WERI-Rb-1 (cell line): ENCODE measurements around the gene CREB3L4.

Experiments used
- DNase-seq: peaks from one replicate; pipeline ENCODE4 v3.0.0-alpha.2; 2020
- H3K27ac ChIP-seq: fragments of 250-450 bp; sonication (Bioruptor Pico); 2 replicates; pipeline ENCODE4 v1.5.1; 2020; ENCODE audit warnings: mild to moderate bottlenecking, moderate library complexity
- H3K27me3 ChIP-seq: fragments of 250-450 bp; sonication (Bioruptor Pico); 2 replicates; pipeline ENCODE4 v1.5.1; 2021; ENCODE audit warnings: mild to moderate bottlenecking, low read depth, moderate library complexity; ENCODE audit not compliant: insufficient read depth, severe bottlenecking
- H3K36me3 ChIP-seq: fragments of 250-450 bp; sonication (Bioruptor Pico); 2 replicates; pipeline ENCODE4 v1.5.1; 2020; ENCODE audit warnings: mild to moderate bottlenecking, moderate library complexity
- H3K4me3 ChIP-seq: 2 replicates; pipeline ENCODE4 v1.5.1; 2011; ENCODE audit warnings: low read depth, mild to moderate bottlenecking, control low read depth, low read length
- H3K9me3 ChIP-seq: fragments of 250-450 bp; sonication (Bioruptor Pico); 2 replicates; pipeline ENCODE4 v1.5.1; 2021; ENCODE audit warnings: mild to moderate bottlenecking, moderate library complexity; ENCODE audit not compliant: severe bottlenecking
- CTCF ChIP-seq: IDR thresholded peaks from 2 replicates; pipeline ENCODE4 v1.5.1; 2011; ENCODE audit warnings: low read depth, mild to moderate bottlenecking, control low read depth, inconsistent platforms, low read length

The CREB3L4 gene

DNA sequence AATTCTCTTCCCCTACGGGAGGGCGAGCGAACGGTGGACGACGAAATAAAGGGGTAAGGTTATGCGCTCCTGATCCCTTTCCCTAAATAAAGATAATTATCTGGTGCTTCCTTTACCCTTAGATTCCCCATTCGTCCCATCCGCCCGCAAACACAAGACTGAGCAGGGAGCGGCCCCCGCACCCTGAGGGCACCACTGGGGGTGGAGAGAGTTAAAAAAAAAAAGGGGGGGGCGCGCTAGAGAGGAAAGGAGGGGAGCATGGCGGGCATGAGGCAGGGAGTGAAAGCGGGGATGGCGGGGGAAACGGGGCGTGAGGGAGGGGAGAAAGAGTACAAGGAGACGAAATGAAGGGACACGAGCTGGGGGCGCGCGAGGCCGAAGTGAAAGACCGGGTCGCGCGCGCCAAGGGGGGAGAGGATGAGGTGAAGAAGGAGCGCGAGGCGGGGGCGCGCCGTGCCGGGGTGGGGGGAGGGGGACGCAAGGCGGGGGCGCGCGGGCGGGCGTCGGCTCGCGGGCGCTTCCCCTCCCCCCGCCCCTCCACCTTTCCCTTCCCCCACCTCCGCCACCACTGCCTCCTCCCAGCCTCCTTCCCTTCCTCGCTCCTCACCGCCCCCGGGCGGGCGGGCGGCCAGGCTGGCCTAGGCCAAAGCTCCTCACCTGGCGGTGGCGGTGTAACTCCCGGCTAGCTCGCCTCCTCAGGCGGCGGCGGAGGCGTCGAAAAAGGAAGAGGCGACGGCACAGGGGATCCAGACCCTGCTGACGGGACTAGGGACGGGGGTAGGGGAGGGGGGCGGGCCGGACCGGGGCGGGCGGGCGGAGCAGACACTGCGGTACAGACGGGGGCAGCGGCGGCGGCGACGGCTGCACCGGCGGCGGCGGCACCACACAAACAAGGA lies 45.4 kb upstream of the CREB3L4 start:
- TF ChIP-seq CTCF: peak; percentile 64
- H3K27me3 ChIP-seq: no peaks in the 10 kb centered on the region

GRCh38 chr1:153922972-153923925 lies 44.5 kb upstream of the CREB3L4 start, which contains the start of gene GATAD2B:
TSS of gene GATAD2B (minus strand) at chr1:153922972. CDS start at chr1:153828347, 94,625 bp downstream.
- DNase-seq: peak; percentile 100
- TF ChIP-seq CTCF: no peak
- Histone ChIP-seq H3K9me3 (no peaks in the 10 kb centered on the region), H3K4me3 (peak within 1 kb of the TSS; percentile 88), H3K36me3 (peaks cover 38% of the 10 kb centered on the region), H3K27me3 (no peaks in the 10 kb centered on the region), H3K27ac (peak within 1 kb of the TSS; percentile 96)

More for the DNA sequence above, 45.4 kb upstream of the CREB3L4 start:
- Histone ChIP-seq H3K36me3 (peaks cover 47% of the 10 kb centered on the region), H3K4me3 (peak overlapping the region; percentile 88), H3K27ac (peak overlapping the region; percentile 96), H3K9me3 (no peaks in the 10 kb centered on the region)
- peak; percentile 94 for DNase-seq

- H3K4me3 ChIP-seq: no peak overlapping the region
- peaks cover 31% of the 10 kb centered on the region for H3K36me3 ChIP-seq
- TF ChIP-seq CTCF: no peak
- no peaks in the 10 kb centered on the region for H3K9me3 ChIP-seq
- H3K27me3 ChIP-seq: no peaks in the 10 kb centered on the region
- no peak overlapping the region for H3K27ac ChIP-seq
- no peak for DNase-seq
Measured at GRCh38 chr1:153926405-153926804, 41.3 kb upstream of the CREB3L4 start.

DNA sequence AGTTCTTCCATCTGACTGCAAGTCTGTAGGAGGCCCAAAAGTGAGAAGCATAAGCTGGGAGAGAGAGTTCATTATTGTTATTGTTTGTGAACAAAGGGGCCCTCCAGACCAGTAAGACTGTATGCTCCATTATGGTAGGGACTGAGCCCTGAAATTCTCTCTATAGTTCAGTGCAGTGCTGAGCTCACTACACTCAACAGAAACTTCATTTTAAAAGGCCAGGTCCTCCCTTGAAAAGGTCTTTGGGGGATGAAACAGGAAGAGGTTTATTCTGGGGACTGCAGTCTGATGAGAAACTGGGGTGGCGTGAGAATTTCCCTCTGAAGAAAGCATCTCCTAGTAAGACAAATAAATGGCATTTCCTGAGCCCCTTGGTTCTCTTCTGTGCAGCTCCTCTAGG lies 39.5 kb upstream of the CREB3L4 start:
- Histone ChIP-seq H3K4me3 (no peak overlapping the region), H3K36me3 (peaks cover 42% of the 10 kb centered on the region), H3K9me3 (no peaks in the 10 kb centered on the region), H3K27ac (no peak overlapping the region), H3K27me3 (no peaks in the 10 kb centered on the region)
- no peak for DNase-seq
- TF ChIP-seq CTCF: no peak

GRCh38 chr1:153928791-153929341 lies 38.8 kb upstream of the CREB3L4 start:
- Histone ChIP-seq H3K4me3 (no peak overlapping the region), H3K36me3 (peaks cover 48% of the 10 kb centered on the region), H3K27ac (no peak overlapping the region), H3K9me3 (no peaks in the 10 kb centered on the region), H3K27me3 (no peaks in the 10 kb centered on the region)
- no peak for DNase-seq
- TF ChIP-seq CTCF: no peak
